Neural cell (in vitro differentiated cells): ENCODE data around the gene PAFAH2.

ENCODE experiments used
- CTCF ChIP-seq: fragments of 450-650 bp; IDR thresholded peaks from 2 replicates; pipeline ENCODE4 v1.5.1; 2014; ENCODE audit warnings: antibody characterized with exemption, mild to moderate bottlenecking, moderate library complexity; ENCODE audit not compliant: poor library complexity, severe bottlenecking
- EP300 ChIP-seq: fragments of 450-650 bp; conservative IDR thresholded peaks from 2 replicates; pipeline ENCODE4 v1.6.1; 2014; ENCODE audit warnings: antibody characterized with exemption, mild to moderate bottlenecking, moderate library complexity; ENCODE audit not compliant: poor library complexity, severe bottlenecking
- EZH2 ChIP-seq: fragments of 200-600, 300-800 bp; shearing (Covaris generic), sonication (generic); IDR thresholded peaks from 2 replicates; pipeline ENCODE4 v1.6.1; 2014; ENCODE audit warnings: antibody characterized with exemption, low read length, borderline replicate concordance, mild to moderate bottlenecking; ENCODE audit not compliant: insufficient read depth, poor library complexity, severe bottlenecking
- POLR2AphosphoS5 ChIP-seq: IDR thresholded peaks from 2 replicates; pipeline ENCODE4 v1.6.1; 2012
- RAD21 ChIP-seq: fragments of 450-650 bp; conservative IDR thresholded peaks from 2 replicates; pipeline ENCODE4 v1.6.1; 2014; ENCODE audit warnings: antibody characterized with exemption, mild to moderate bottlenecking, moderate library complexity
- SMC3 ChIP-seq: fragments of 450-650 bp; conservative IDR thresholded peaks from 2 replicates; pipeline ENCODE4 v1.6.1; 2014; ENCODE audit warnings: antibody characterized with exemption, mild to moderate bottlenecking, moderate library complexity; ENCODE audit not compliant: poor library complexity

GRCh38 chr1:26036756-26037281, 39.0 kb upstream of the PAFAH2 start:
- TF ChIP-seq EZH2 (no peak), CTCF (no peak), POLR2AphosphoS5 (no peak), EP300 (no peak), RAD21 (no peak), SMC3 (no peak)
